22Rv1 (cell line): Measurements from ENCODE around the gene GRIK1.

ENCODE experiments used
- ZFX ChIP-seq: fragments of 450-650 bp; IDR thresholded peaks from 2 replicates; pipeline ENCODE4 v1.6.1; 2017; ENCODE audit warnings: antibody characterized with exemption, borderline replicate concordance
- TF ChIP-seq, protein P1 (sequence below): fragments of 450-650 bp; IDR thresholded peaks from 2 replicates; pipeline ENCODE4 v1.5.1; 2017; ENCODE audit warnings: mild to moderate bottlenecking

DNA sequence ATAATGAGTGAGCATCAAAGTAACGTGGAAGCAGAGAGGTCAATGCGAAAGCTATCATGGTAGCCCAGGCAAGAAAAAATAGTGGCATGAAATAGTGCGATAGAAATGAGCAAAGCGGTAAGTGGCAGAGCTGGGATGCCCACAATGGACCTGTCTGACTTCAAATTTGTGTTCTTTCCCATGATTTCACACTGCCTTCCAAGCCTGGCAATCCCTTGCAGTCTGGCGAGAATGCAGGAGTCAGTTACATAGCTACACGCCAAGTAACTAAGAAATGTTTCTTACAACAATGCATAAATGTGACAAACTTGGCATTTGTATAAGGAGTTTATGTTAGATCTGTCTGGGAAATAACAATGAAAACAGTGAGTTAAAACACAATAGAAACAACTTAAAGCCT lies 82.6 kb downstream of the GRIK1 start:
- TF ChIP-seq, protein P1, sequence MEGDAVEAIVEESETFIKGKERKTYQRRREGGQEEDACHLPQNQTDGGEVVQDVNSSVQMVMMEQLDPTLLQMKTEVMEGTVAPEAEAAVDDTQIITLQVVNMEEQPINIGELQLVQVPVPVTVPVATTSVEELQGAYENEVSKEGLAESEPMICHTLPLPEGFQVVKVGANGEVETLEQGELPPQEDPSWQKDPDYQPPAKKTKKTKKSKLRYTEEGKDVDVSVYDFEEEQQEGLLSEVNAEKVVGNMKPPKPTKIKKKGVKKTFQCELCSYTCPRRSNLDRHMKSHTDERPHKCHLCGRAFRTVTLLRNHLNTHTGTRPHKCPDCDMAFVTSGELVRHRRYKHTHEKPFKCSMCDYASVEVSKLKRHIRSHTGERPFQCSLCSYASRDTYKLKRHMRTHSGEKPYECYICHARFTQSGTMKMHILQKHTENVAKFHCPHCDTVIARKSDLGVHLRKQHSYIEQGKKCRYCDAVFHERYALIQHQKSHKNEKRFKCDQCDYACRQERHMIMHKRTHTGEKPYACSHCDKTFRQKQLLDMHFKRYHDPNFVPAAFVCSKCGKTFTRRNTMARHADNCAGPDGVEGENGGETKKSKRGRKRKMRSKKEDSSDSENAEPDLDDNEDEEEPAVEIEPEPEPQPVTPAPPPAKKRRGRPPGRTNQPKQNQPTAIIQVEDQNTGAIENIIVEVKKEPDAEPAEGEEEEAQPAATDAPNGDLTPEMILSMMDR: no peak
- no peak for TF ChIP-seq ZFX
